Measurements from ENCODE around the gene EIF4E2. TPM values are rescaled to one million over a fixed set of nuclear protein-coding genes. Genes with fewer than 3 reads are reported as not detected.

Gene EIF4E2
- total and polyA plus RNA-seq, 2 of the 4 experiments (the other 2 are of a cell fraction), result 52.1 to 105 TPM

- TF ChIP-seq NFE2L2 (IDR thresholded peaks at IDR 0.05; ENCODE audit: low read depth, low read length), result no peak
These were observed 30.7 kb upstream of the EIF4E2 start, which contains the start of gene PRSS56 (continued) for GRCh38 chr2:232519581-232520438.

GRCh38 chr2:232520489-232520888, 30.0 kb upstream of the EIF4E2 start:
- Histone ChIP-seq H3K23ac (ENCODE audit: low read depth, low read length) (no peak overlapping the region), H3K79me1 (ENCODE audit: low read depth in 1 of 2, low read length in 2 of 2) (no peaks in the 10 kb centered on the region), H2BK120ac (ENCODE audit: low read depth, low read length) (no peak overlapping the region), H3K27ac (ENCODE audit: insufficient read depth, low read length) (no peak overlapping the region), H3K36me3 (ENCODE audit: control insufficient read depth, insufficient read depth, low read length) (no peaks in the 10 kb centered on the region), H3K4ac (ENCODE audit: low read depth, low read length) (no peak overlapping the region), H2AK5ac (ENCODE audit: low read depth, low read length) (no peak overlapping the region), H3K4me1 (ENCODE audit: control insufficient read depth, insufficient read depth, low read length) (no peaks in the 10 kb centered on the region), H2AK9ac (replicated peaks; ENCODE audit: low read depth, low read length, poor library complexity) (no peak overlapping the region), H3K4me3 (ENCODE audit: insufficient read depth, low read depth, low read length) (no peak overlapping the region), H4K91ac (ENCODE audit: insufficient read depth, low read depth, low read length) (no peak overlapping the region), H2BK20ac (ENCODE audit: low read depth, low read length) (no peak overlapping the region), H4K20me1 (ENCODE audit: insufficient read depth, low read length) (no peaks in the 10 kb centered on the region), H4K5ac (ENCODE audit: low read depth, low read length) (no peak overlapping the region), H2BK15ac (ENCODE audit: low read depth, low read length) (no peak overlapping the region), H4K8ac (ENCODE audit: low read depth in 2 of 2, low read length in 2 of 2) (no peak overlapping the region), H3K9ac (ENCODE audit: low read depth, low read length) (no peak overlapping the region), H3K4me2 (ENCODE audit: low read depth, low read length) (no peak overlapping the region), H3K9me3 (ENCODE audit: control insufficient read depth, insufficient read depth, low read length) (no peaks in the 10 kb centered on the region), H3K14ac (replicated peaks; ENCODE audit: low read depth, low read length) (no peak overlapping the region), H3K18ac (ENCODE audit: low read depth, low read length) (no peak overlapping the region), H2BK5ac (ENCODE audit: low read depth, low read length, poor library complexity, severe bottlenecking) (no peak overlapping the region), H3K9me1 (ENCODE audit: insufficient read depth, low read length) (no peaks in the 10 kb centered on the region), H3K56ac (ENCODE audit: extremely low read depth, insufficient read depth, low read length) (no peak overlapping the region), H2AFZ (replicated peaks; ENCODE audit: low read length, poor library complexity) (no peak overlapping the region), H3K27me3 (ENCODE audit: control insufficient read depth, insufficient read depth, low read length) (peaks cover 76% of the 10 kb centered on the region)
- POLR2A ChIA-PET (ENCODE audit: unreplicated experiment), result interaction anchor here (0.5 kb wide), 1 partner anchor 187 kb away, joined by 3 read pairs; no protein-coding TSS in a partner anchor
- in situ Hi-C loops (cut with MboI; ENCODE audit: low sequenced_read_pairs), result no loop called here
- DNase-seq, result no peak
- BruUV-seq (replicated peaks), result no TSS peak
- CTCF ChIA-PET, result interaction anchor here (1.8 kb wide), 1 partner anchor 74 kb away, joined by 4 read pairs; no protein-coding TSS in a partner anchor
- WGBS, 2 experiments (ENCODE audit: extremely low coverage in 2 of 2, insufficient read length in 1 of 2), result 74% methylated on average over 5 of the region's 15 CpGs; no CpG with 5 or more reads in 1 of the 2 experiments
- intact Hi-C loops (cut with micrococcal nuclease), result no loop called here
- ATAC-seq (ENCODE audit: low read depth), result no peak
- dilution Hi-C loops (cut with HindIII; ENCODE audit: low sequenced_read_pairs, unreplicated experiment), result no loop called here
- TF ChIP-seq FOS (IDR thresholded peaks at IDR 0.05; ENCODE audit: low read depth, low read length) (no peak), BHLHE40 (IDR thresholded peaks at IDR 0.05; ENCODE audit: low read depth, low read length) (no peak), MAFK (IDR thresholded peaks at IDR 0.05; ENCODE audit: low read depth, low read length) (no peak), CHD1 (IDR thresholded peaks at IDR 0.05; ENCODE audit: low read depth, low read length) (no peak), RAD21 (IDR thresholded peaks at IDR 0.05; ENCODE audit: low read length) (no peak), CTCF (conservative IDR thresholded peaks at IDR 0.05; ENCODE audit: low read depth, low read length) (no peak), CEBPB (IDR thresholded peaks at IDR 0.05; ENCODE audit: low read depth, low read length) (no peak), MXI1 (IDR thresholded peaks at IDR 0.05; ENCODE audit: borderline replicate concordance, low read depth, low read length) (no peak), RCOR1 (IDR thresholded peaks at IDR 0.05; ENCODE audit: insufficient replicate concordance, low read length) (no peak), NFE2L2 (IDR thresholded peaks at IDR 0.05; ENCODE audit: low read depth, low read length) (no peak), SMC3 (IDR thresholded peaks at IDR 0.05; ENCODE audit: low read depth, low read length) (no peak), POLR2A (IDR thresholded peaks at IDR 0.05; ENCODE audit: low read depth, low read length) (no peak), MAZ (IDR thresholded peaks at IDR 0.05; ENCODE audit: borderline replicate concordance, low read depth, low read length) (no peak)
- TF ChIP-seq, protein P1, sequence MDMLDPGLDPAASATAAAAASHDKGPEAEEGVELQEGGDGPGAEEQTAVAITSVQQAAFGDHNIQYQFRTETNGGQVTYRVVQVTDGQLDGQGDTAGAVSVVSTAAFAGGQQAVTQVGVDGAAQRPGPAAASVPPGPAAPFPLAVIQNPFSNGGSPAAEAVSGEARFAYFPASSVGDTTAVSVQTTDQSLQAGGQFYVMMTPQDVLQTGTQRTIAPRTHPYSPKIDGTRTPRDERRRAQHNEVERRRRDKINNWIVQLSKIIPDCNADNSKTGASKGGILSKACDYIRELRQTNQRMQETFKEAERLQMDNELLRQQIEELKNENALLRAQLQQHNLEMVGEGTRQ (IDR thresholded peaks at IDR 0.05; ENCODE audit: low read depth, low read length), result no peak

Data from IMR-90 (cell line).